ENCODE results near the gene KLHL21. TPM values are rescaled to one million over a fixed set of nuclear protein-coding genes. Genes with fewer than 3 reads are reported as not detected.

Gene KLHL21
- total and polyA plus RNA-seq, 9 of the 15 experiments (the other 6 are each of a cell fraction or from before 2014, with no cell fraction given) = 2.1 to 42.1 (median 17.5) TPM

- TF ChIP-seq ZMIZ1 (IDR thresholded peaks at IDR 0.05; ENCODE audit: low read depth in 2 of 2, low read length in 2 of 2) (peak in 1 of 2 experiments; percentile 51; a peak in 1 of 4 replicates), ZNF318 (IDR thresholded peaks at IDR 0.05; ENCODE audit: borderline replicate concordance in 1 of 2, low read depth in 1 of 2) (no peak), HNRNPH1 (optimal IDR thresholded peaks at IDR 0.05; ENCODE audit: low read depth, low read length) (no peak), TOE1 (IDR thresholded peaks at IDR 0.05; ENCODE audit: borderline replicate concordance) (peak; percentile 72), TOE1 (CRISPR knock-in tag; IDR thresholded peaks at IDR 0.05; ENCODE audit: borderline replicate concordance, low read depth) (no peak), ZNF507 (tag; conservative IDR thresholded peaks at IDR 0.05) (no peak), EP300 (IDR thresholded peaks at IDR 0.05; ENCODE audit: low read length) (peak; percentile 51), POLR2G (IDR thresholded peaks at IDR 0.05; ENCODE audit: low read depth, low read length) (peak; percentile 99), ZNF431 (CRISPR knock-in tag; IDR thresholded peaks at IDR 0.05) (peak; percentile 67; the same call in 1 of the 2 replicates), KAT8 (IDR thresholded peaks at IDR 0.05; ENCODE audit: low read depth) (no peak), PTRF (tag; IDR thresholded peaks at IDR 0.05) (no peak)
These were observed 48.4 kb downstream of the KLHL21 start, which contains the start of gene NOL9 (continued) for GRCh38 chr1:6554031-6554906.
